ENCODE results near the gene PDAP1. TPM values are rescaled to one million over a fixed set of nuclear protein-coding genes. Genes with fewer than 3 reads are reported as not detected.

PDAP1 gene
- total RNA-seq, 1 experiment from 2014 or later: 200 TPM

- H3K9me3 Mint-ChIP-seq (ENCODE audit: unreplicated experiment): no peaks in the 10 kb centered on the region
- DNase-seq (ENCODE audit: unreplicated experiment): no peak
- H3K27ac Mint-ChIP-seq (ENCODE audit: low read depth, unreplicated experiment): no peak overlapping the region
- intact Hi-C loops (cut with micrococcal nuclease): no loop called here
- peaks cover 5% of the 10 kb centered on the region for H3K4me1 Mint-ChIP-seq (ENCODE audit: insufficient read depth, unreplicated experiment)
- no peak for TF ChIP-seq CTCF (IDR thresholded peaks at IDR 0.05; ENCODE audit: unreplicated experiment)
- H3K36me3 Mint-ChIP-seq (ENCODE audit: insufficient read depth, unreplicated experiment): peaks cover 26% of the 10 kb centered on the region
- ChIA-PET POLR2A (interaction anchor here (0.6 to 2.2 kb wide), 6 partner anchors 12 to 43 kb away, joined by 3 to 18 read pairs (median 3); partner anchors contain the start of genes BUD31 and PDAP1), CTCF (interaction anchor here (0.5 to 1.3 kb wide), 5 partner anchors 8 to 535 kb away, joined by 3 to 5 read pairs (median 3); no protein-coding TSS in a partner anchor)
- H3K27me3 Mint-ChIP-seq (ENCODE audit: insufficient read depth, unreplicated experiment): no peaks in the 10 kb centered on the region
- peak overlapping the region; percentile 70 for H3K4me3 Mint-ChIP-seq (ENCODE audit: unreplicated experiment)
- BruUV-seq (replicated peaks): no TSS peak
These were observed 35.0 kb downstream of the PDAP1 start for GRCh38 chr7:99373091-99374066.

GRCh38 chr7:99372275-99373090, 35.9 kb downstream of the PDAP1 start:
- no peaks in the 10 kb centered on the region for H3K27me3 Mint-ChIP-seq (ENCODE audit: insufficient read depth, unreplicated experiment)
- intact Hi-C loops (cut with micrococcal nuclease): no loop called here

DNA sequence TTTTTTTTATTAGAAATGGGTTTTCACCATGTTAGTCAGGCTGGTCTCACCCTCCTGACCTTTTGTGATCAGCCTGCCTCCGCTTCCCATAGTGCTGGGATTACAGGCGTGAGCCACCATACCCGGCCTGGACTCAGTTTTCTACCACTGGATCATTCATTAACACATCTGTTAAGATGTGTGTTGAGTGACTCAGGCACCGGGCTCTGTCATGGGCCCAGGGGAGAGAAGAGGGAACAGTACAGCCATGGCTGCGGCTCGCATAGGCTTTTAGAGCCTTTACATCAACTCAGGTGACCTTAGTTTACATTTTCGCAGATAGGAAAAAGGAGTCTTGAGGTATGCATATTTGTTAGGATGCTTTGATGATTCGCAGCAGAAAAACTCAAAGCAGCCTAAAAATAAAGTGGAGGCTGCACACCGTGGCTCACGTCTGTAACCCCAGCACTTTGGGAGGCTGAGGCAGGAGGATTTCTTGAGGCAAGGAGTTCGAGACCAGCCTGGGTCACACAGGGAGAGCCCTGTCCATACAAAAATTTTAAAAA, 36.9 kb downstream of the PDAP1 start:
- Mint-ChIP-seq H3K9me3 (ENCODE audit: unreplicated experiment) (no peaks in the 10 kb centered on the region), H3K27ac (ENCODE audit: low read depth, unreplicated experiment) (no peak overlapping the region), H3K36me3 (ENCODE audit: insufficient read depth, unreplicated experiment) (peaks cover 16% of the 10 kb centered on the region), H3K4me3 (ENCODE audit: unreplicated experiment) (no peak overlapping the region), H3K4me1 (ENCODE audit: insufficient read depth, unreplicated experiment) (peaks cover 5% of the 10 kb centered on the region), H3K27me3 (ENCODE audit: insufficient read depth, unreplicated experiment) (no peaks in the 10 kb centered on the region)
- intact Hi-C loops (cut with micrococcal nuclease): no loop called here
- ChIA-PET CTCF (no interaction called here), POLR2A (interaction anchor here (0.6 to 2.2 kb wide), 3 partner anchors 21 to 38 kb away, joined by 4 to 18 read pairs (median 5); partner anchors contain the start of genes BUD31 and PDAP1)
- no peak for DNase-seq (ENCODE audit: unreplicated experiment)
- TF ChIP-seq CTCF (IDR thresholded peaks at IDR 0.05; ENCODE audit: unreplicated experiment): no peak
- no TSS peak for BruUV-seq (replicated peaks)

More at GRCh38 chr7:99372275-99373090, 35.9 kb downstream of the PDAP1 start:
- DNase-seq (ENCODE audit: unreplicated experiment): no peak
- H3K36me3 Mint-ChIP-seq (ENCODE audit: insufficient read depth, unreplicated experiment): peaks cover 19% of the 10 kb centered on the region
- TF ChIP-seq CTCF (IDR thresholded peaks at IDR 0.05; ENCODE audit: unreplicated experiment): no peak
- no TSS peak for BruUV-seq (replicated peaks)
- H3K4me3 Mint-ChIP-seq (ENCODE audit: unreplicated experiment): peak overlapping the region; percentile 70
- POLR2A ChIA-PET: interaction anchor here (0.7 to 2.2 kb wide), 4 partner anchors 36 to 127 kb away, joined by 3 to 18 read pairs (median 4); partner anchors contain the start of genes BUD31 and PDAP1
- CTCF ChIA-PET: interaction anchor here (0.6 to 0.9 kb wide), 6 partner anchors 13 to 534 kb away, joined by 3 read pairs; no protein-coding TSS in a partner anchor
- H3K27ac Mint-ChIP-seq (ENCODE audit: low read depth, unreplicated experiment): no peak overlapping the region
- H3K4me1 Mint-ChIP-seq (ENCODE audit: insufficient read depth, unreplicated experiment): peaks cover 5% of the 10 kb centered on the region
- H3K9me3 Mint-ChIP-seq (ENCODE audit: unreplicated experiment): no peaks in the 10 kb centered on the region
